Peyer's patch (tissue), 4 donors: ENCODE results near the gene FAM89A.

Source experiments
- CTCF ChIP-seq, 6 experiments: fragments of 450-650 bp in 4 of 6; fragments of 200-600 bp in 2 of 6; sonication (generic) in 1 of 6; IDR thresholded peaks; one replicate each; pipeline ENCODE4 v1.5.1; 2017 to 2019; ENCODE audit warnings: antibody characterized with exemption in 6 of 6, mild to moderate bottlenecking in 3 of 6, moderate library complexity in 1 of 6
- POLR2A ChIP-seq, 2 donors: fragments of 450-650 bp; IDR thresholded peaks; one replicate each; pipeline ENCODE4 v1.5.1; 2017; ENCODE audit warnings: antibody characterized with exemption in 2 of 2, mild to moderate bottlenecking in 2 of 2, moderate library complexity in 2 of 2

GRCh38 chr1:231040019-231040799 is at the start of gene FAM89A:
- TF ChIP-seq POLR2A (IDR thresholded peaks at IDR 0.05) (no peak), CTCF (IDR thresholded peaks at IDR 0.05) (no peak)
